ENCODE results near the gene ZSCAN4.

The ZSCAN4 gene

DNA sequence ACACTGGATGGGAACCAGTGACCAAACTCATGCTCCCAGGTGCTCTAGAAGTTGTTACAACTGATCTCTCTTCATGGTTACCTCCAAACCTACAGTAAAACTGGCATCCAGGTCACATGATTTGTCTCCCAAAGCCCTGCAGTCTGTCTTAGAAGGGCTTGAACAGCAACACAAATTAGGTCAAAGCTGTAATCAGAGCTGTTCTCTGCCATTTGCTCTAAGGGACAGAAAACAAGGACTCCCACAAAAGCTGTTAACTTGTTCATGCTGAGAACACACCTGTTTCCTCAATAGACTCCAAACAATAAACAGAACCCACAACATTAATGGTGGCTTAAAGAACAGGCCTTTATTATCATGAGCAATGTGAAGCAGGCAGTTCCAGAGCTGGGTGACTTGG, 50.7 kb downstream of the ZSCAN4 start:
- Histone ChIP-seq H3K36me3 (replicated peaks; ENCODE audit: insufficient read depth, low read length) (peaks cover 9% of the 10 kb centered on the region), H3K27ac (ENCODE audit: low read length) (no peak overlapping the region), H2AFZ (ENCODE audit: low read length) (no peak overlapping the region), H3F3A (ENCODE audit: insufficient read depth, low read length) (no peaks in the 10 kb centered on the region), H3K4me2 (ENCODE audit: low read depth, low read length) (no peak overlapping the region), H3K79me2 (ENCODE audit: low read length) (no peaks in the 10 kb centered on the region), H3K27me3 (replicated peaks; ENCODE audit: insufficient read depth, low read length) (no peaks in the 10 kb centered on the region), H3K9me3 (replicated peaks; ENCODE audit: insufficient read depth, low read length) (no peaks in the 10 kb centered on the region), H3K9me2 (replicated peaks; ENCODE audit: insufficient read depth, low read length) (no peaks in the 10 kb centered on the region), H3K4me1 (ENCODE audit: low read length) (no peaks in the 10 kb centered on the region), H3K4me3 (ENCODE audit: low read length) (no peak overlapping the region), H3K9ac (ENCODE audit: low read length) (no peak overlapping the region), H4K20me1 (ENCODE audit: insufficient read depth, low read length) (no peaks in the 10 kb centered on the region)
- TF ChIP-seq, protein P1, sequence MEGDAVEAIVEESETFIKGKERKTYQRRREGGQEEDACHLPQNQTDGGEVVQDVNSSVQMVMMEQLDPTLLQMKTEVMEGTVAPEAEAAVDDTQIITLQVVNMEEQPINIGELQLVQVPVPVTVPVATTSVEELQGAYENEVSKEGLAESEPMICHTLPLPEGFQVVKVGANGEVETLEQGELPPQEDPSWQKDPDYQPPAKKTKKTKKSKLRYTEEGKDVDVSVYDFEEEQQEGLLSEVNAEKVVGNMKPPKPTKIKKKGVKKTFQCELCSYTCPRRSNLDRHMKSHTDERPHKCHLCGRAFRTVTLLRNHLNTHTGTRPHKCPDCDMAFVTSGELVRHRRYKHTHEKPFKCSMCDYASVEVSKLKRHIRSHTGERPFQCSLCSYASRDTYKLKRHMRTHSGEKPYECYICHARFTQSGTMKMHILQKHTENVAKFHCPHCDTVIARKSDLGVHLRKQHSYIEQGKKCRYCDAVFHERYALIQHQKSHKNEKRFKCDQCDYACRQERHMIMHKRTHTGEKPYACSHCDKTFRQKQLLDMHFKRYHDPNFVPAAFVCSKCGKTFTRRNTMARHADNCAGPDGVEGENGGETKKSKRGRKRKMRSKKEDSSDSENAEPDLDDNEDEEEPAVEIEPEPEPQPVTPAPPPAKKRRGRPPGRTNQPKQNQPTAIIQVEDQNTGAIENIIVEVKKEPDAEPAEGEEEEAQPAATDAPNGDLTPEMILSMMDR (IDR thresholded peaks at IDR 0.05; ENCODE audit: low read length), result no peak
- TF ChIP-seq EZH2phosphoT487 (IDR thresholded peaks at IDR 0.05; ENCODE audit: low read length), result no peak
- TF ChIP-seq EZH2 (optimal IDR thresholded peaks at IDR 0.05; ENCODE audit: low read depth, low read length), result no peak
- DNase-seq, result no peak

DNA sequence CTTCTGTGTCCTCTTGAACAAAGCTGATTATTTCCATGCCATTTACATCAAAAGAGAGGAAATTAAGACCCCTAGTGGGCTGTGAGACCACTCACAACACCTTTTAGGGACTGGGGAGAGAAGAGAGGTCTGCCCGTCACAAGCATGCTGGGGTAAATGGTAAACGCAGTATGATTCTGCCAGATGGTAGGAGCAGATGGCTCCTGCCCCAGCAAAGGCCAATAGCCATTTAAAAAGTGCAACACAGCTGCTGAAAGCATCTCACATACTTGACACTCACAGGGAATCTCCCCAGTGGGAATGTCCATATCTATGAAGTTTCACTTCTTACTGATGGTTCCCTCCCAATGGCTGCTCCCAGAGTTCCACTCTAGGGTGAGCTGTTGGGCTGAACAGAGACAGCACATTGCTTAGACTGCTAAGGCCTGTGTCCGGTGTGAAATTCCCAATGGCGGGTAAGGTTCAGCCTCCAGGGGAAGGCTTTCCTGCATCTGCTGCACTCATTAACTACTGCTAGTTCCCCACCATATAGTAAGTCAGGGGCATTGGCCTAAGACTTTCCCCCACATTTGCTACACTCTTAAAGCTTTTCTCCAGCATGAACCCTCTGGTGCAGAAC, 51.3 kb downstream of the ZSCAN4 start:
- H3K9me3 ChIP-seq (replicated peaks; ENCODE audit: insufficient read depth, low read length), result no peaks in the 10 kb centered on the region
- H3K27me3 ChIP-seq (replicated peaks; ENCODE audit: insufficient read depth, low read length), result no peaks in the 10 kb centered on the region
- no peaks in the 10 kb centered on the region for H3K9me2 ChIP-seq (replicated peaks; ENCODE audit: insufficient read depth, low read length)
- DNase-seq, result no peak
- TF ChIP-seq EZH2phosphoT487 (IDR thresholded peaks at IDR 0.05; ENCODE audit: low read length), result no peak
- TF ChIP-seq, protein P1 (IDR thresholded peaks at IDR 0.05; ENCODE audit: low read length), result no peak
- no peak for TF ChIP-seq EZH2 (optimal IDR thresholded peaks at IDR 0.05; ENCODE audit: low read depth, low read length)
- H3K79me2 ChIP-seq (ENCODE audit: low read length), result no peaks in the 10 kb centered on the region
- no peak overlapping the region for H3K27ac ChIP-seq (ENCODE audit: low read length)
- peaks cover 9% of the 10 kb centered on the region for H3K36me3 ChIP-seq (replicated peaks; ENCODE audit: insufficient read depth, low read length)
- no peaks in the 10 kb centered on the region for H3K4me1 ChIP-seq (ENCODE audit: low read length)
- H4K20me1 ChIP-seq (ENCODE audit: insufficient read depth, low read length), result no peaks in the 10 kb centered on the region
- no peak overlapping the region for H3K4me2 ChIP-seq (ENCODE audit: low read depth, low read length)
- H3K9ac ChIP-seq (ENCODE audit: low read length), result no peak overlapping the region
- H3K4me3 ChIP-seq (ENCODE audit: low read length), result no peak overlapping the region
- no peaks in the 10 kb centered on the region for H3F3A ChIP-seq (ENCODE audit: insufficient read depth, low read length)
- no peak overlapping the region for H2AFZ ChIP-seq (ENCODE audit: low read length)

DNA sequence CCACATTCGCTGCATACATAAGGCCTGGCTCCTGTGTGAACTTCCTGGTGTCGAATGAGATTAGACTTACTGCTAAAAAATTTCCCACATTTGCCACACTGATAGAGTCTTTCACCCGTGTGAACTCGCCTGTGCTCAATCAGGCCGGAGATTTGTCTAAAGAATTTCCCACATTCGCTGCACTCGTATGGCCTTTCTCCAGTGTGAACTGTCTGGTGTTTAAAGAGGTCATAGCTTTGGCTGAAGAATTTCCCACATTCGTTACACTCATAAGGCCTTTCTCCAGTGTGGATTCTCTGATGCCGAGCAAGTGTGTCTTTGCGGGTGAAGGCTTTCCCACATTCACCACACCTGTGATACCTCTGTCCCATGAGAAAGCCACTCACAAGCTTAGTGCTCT, 52.1 kb downstream of the ZSCAN4 start:
- no peak for DNase-seq
- Histone ChIP-seq H3K4me3 (ENCODE audit: low read length) (no peak overlapping the region), H3K27ac (ENCODE audit: low read length) (no peak overlapping the region), H3K27me3 (replicated peaks; ENCODE audit: insufficient read depth, low read length) (no peaks in the 10 kb centered on the region), H3F3A (ENCODE audit: insufficient read depth, low read length) (no peaks in the 10 kb centered on the region), H3K9me3 (replicated peaks; ENCODE audit: insufficient read depth, low read length) (no peaks in the 10 kb centered on the region), H3K9ac (ENCODE audit: low read length) (no peak overlapping the region), H3K79me2 (ENCODE audit: low read length) (no peaks in the 10 kb centered on the region), H4K20me1 (ENCODE audit: insufficient read depth, low read length) (no peaks in the 10 kb centered on the region), H2AFZ (ENCODE audit: low read length) (no peak overlapping the region), H3K36me3 (replicated peaks; ENCODE audit: insufficient read depth, low read length) (peaks cover 9% of the 10 kb centered on the region), H3K4me1 (ENCODE audit: low read length) (no peaks in the 10 kb centered on the region), H3K4me2 (ENCODE audit: low read depth, low read length) (no peak overlapping the region), H3K9me2 (replicated peaks; ENCODE audit: insufficient read depth, low read length) (no peaks in the 10 kb centered on the region)
- no peak for TF ChIP-seq EZH2 (optimal IDR thresholded peaks at IDR 0.05; ENCODE audit: low read depth, low read length)
- TF ChIP-seq, protein P1 (IDR thresholded peaks at IDR 0.05; ENCODE audit: low read length), result no peak
- TF ChIP-seq EZH2phosphoT487 (IDR thresholded peaks at IDR 0.05; ENCODE audit: low read length), result no peak

Measured in MM.1S (cell line).